Keratinocyte (primary cell): ENCODE results near the gene MISP. TPM values are rescaled to one million over a fixed set of nuclear protein-coding genes. Genes with fewer than 3 reads are reported as not detected.

Experiments used
- DNase-seq: peaks from one replicate; pipeline ENCODE4 v3.0.0-alpha.2; 2011; ENCODE audit warnings: low read depth, missing footprints, low spot score
- FAIRE-seq: peaks from 2 replicates; lab custom pipeline; 2011; peaks lifted over from hg19 to GRCh38; lab: Jason Lieb, UNC
- H2AFZ ChIP-seq: 2 replicates; pipeline ENCODE4 v1.6.0; 2012; ENCODE audit warnings: low read length, control low read depth, inconsistent platforms; ENCODE audit not compliant: control insufficient read depth
- H3K27ac ChIP-seq: 2 replicates; pipeline ENCODE4 v1.5.1; 2011; ENCODE audit warnings: low read length; ENCODE audit not compliant: control insufficient read depth, insufficient read depth
- H3K27me3 ChIP-seq: 3 replicates; pipeline ENCODE4 v1.6.0; 2011; ENCODE audit warnings: low read length; ENCODE audit not compliant: control insufficient read depth, insufficient read depth; ENCODE audit errors: extremely low read depth
- H3K36me3 ChIP-seq, 2 experiments: 2 replicates in 1 of 2; 3 replicates in 1 of 2; pipeline ENCODE4 v1.5.1; 2011; ENCODE audit warnings: low read length in 2 of 2, mild to moderate bottlenecking in 1 of 2; ENCODE audit not compliant: control insufficient read depth in 2 of 2, insufficient read depth in 2 of 2; ENCODE audit errors: extremely low read depth in 1 of 2
- H3K4me1 ChIP-seq: 3 replicates; pipeline ENCODE4 v1.5.1; 2011; ENCODE audit warnings: low read length; ENCODE audit not compliant: control insufficient read depth, insufficient read depth; ENCODE audit errors: extremely low read depth
- H3K4me2 ChIP-seq: 3 replicates; pipeline ENCODE4 v1.6.0; 2011; ENCODE audit warnings: low read depth, low read length; ENCODE audit not compliant: control insufficient read depth, insufficient read depth; ENCODE audit errors: extremely low read depth
- H3K4me3 ChIP-seq, 3 experiments: fragments of 200-600 bp in 1 of 3; sonication (generic) in 1 of 3; 2 replicates in 2 of 3; 3 replicates in 1 of 3; pipeline ENCODE4 v1.5.1; 2011 to 2016; ENCODE audit warnings: low read length in 3 of 3, mild to moderate bottlenecking in 3 of 3, control low read depth in 2 of 3, inconsistent platforms in 1 of 3, low read depth in 1 of 3, mixed read lengths in 1 of 3, mixed run types in 1 of 3, moderate library complexity in 1 of 3; ENCODE audit not compliant: control insufficient read depth in 2 of 3, insufficient read depth in 2 of 3; ENCODE audit errors: extremely low read depth in 1 of 3
- H3K79me2 ChIP-seq: 2 replicates; pipeline ENCODE4 v1.6.0; 2012; ENCODE audit warnings: low read length; ENCODE audit not compliant: control insufficient read depth, insufficient read depth
- H3K9ac ChIP-seq: 3 replicates; pipeline ENCODE4 v1.6.0; 2011; ENCODE audit warnings: low read length; ENCODE audit not compliant: control insufficient read depth, insufficient read depth; ENCODE audit errors: extremely low read depth
- H3K9me1 ChIP-seq: 3 replicates; pipeline ENCODE4 v1.6.0; 2011; ENCODE audit warnings: low read length; ENCODE audit not compliant: control insufficient read depth, insufficient read depth; ENCODE audit errors: extremely low read depth
- H3K9me3 ChIP-seq: 2 replicates; pipeline ENCODE4 v1.5.1; 2012; ENCODE audit warnings: low read depth, low read length; ENCODE audit not compliant: control insufficient read depth
- H4K20me1 ChIP-seq: 3 replicates; pipeline ENCODE4 v1.6.0; 2011; ENCODE audit warnings: low read length; ENCODE audit not compliant: control insufficient read depth, insufficient read depth; ENCODE audit errors: extremely low read depth
- CTCF ChIP-seq, 3 experiments: IDR thresholded peaks in 1 of 3; conservative IDR thresholded peaks in 1 of 3; optimal IDR thresholded peaks in 1 of 3; 2 replicates in 2 of 3; 3 replicates in 1 of 3; pipeline versions ENCODE3 to v1.5.1; 2011; ENCODE audit warnings: low read length in 3 of 3, mild to moderate bottlenecking in 3 of 3, moderate library complexity in 2 of 3, control low read depth in 1 of 3, inconsistent platforms in 1 of 3; ENCODE audit not compliant: insufficient read depth in 2 of 3; ENCODE audit errors: extremely low read depth in 1 of 3
- EZH2 ChIP-seq: IDR thresholded peaks from one replicate; pipeline ENCODE4 v1.6.1; 2012; ENCODE audit warnings: inconsistent platforms, mild to moderate bottlenecking, low read length, moderate library complexity
- dilution Hi-C: fragments of 300-500 bp; cut with MboI; formaldehyde crosslinking; loops from one replicate; pipeline ENCODE4 v1.7.0; 2020; ENCODE audit warnings: low sequenced_read_pairs; ENCODE audit not compliant: extremely low pct_ligation_motif_present
- polyA plus RNA-seq, 5 experiments: library from polyadenylated mRNA; depleted of rRNA in 3 of 5; stranded (reverse) in 3 of 5; stranded (forward) in 1 of 5; unstranded in 1 of 5; fragments of >200 nt; gene quantifications; 1 replicate in 1 of 5; 2 replicates in 3 of 5; 3 replicates in 1 of 5; pipeline versions ENCODE4 v1.2.1 to v1.2.3, GENCODE V29; 2011 to 2012; ENCODE audit warnings: missing spikeins in 2 of 5, low read depth in 1 of 5, low replicate concordance in 1 of 5

MISP gene
- polyA plus RNA-seq, 1 donor (not counting 4 experiments of a cell fraction or from before 2014, with no cell fraction given): 17.5 TPM

GRCh38 chr19:756236-756635, 5.3 kb downstream of the MISP start:
- Histone ChIP-seq H3K27me3 (no peaks in the 10 kb centered on the region), H3K4me2 (no peak overlapping the region), H3K36me3 (peaks cover 11 to 27% of the 10 kb centered on the region in 2 experiments), H3K27ac (no peak overlapping the region), H4K20me1 (peaks cover 4% of the 10 kb centered on the region), H3K9me1 (no peaks in the 10 kb centered on the region), H3K4me1 (peaks cover 8% of the 10 kb centered on the region), H3K9me3 (no peaks in the 10 kb centered on the region), H3K9ac (no peak overlapping the region), H3K4me3 (no peak overlapping the region), H2AFZ (no peak overlapping the region), H3K79me2 (peaks cover 21% of the 10 kb centered on the region)
- TF ChIP-seq CTCF (optimal IDR thresholded peaks at IDR 0.05 in 1 of 3, IDR thresholded peaks at IDR 0.05 in 1 of 3, conservative IDR thresholded peaks at IDR 0.05 in 1 of 3; ENCODE audit: extremely low read depth in 1 of 3, insufficient read depth in 2 of 3, low read length in 3 of 3) (no peak), EZH2 (no peak)
- FAIRE-seq (no peak), DNase-seq (no peak)
- dilution Hi-C loops: no loop called here

- Histone ChIP-seq H4K20me1 (peaks cover 4% of the 10 kb centered on the region), H3K9ac (no peak overlapping the region), H3K4me1 (peaks cover under 1% of the 10 kb centered on the region), H3K4me2 (no peak overlapping the region), H3K9me1 (no peaks in the 10 kb centered on the region), H3K9me3 (no peaks in the 10 kb centered on the region), H3K27me3 (no peaks in the 10 kb centered on the region), H2AFZ (no peak overlapping the region), H3K27ac (no peak overlapping the region), H3K4me3 (no peak overlapping the region), H3K36me3 (peaks cover 17 to 32% of the 10 kb centered on the region in 2 experiments), H3K79me2 (peaks cover 20% of the 10 kb centered on the region)
- FAIRE-seq (no peak), DNase-seq (no peak)
- TF ChIP-seq EZH2: no peak
- no peak for TF ChIP-seq CTCF (optimal IDR thresholded peaks at IDR 0.05 in 1 of 3, IDR thresholded peaks at IDR 0.05 in 1 of 3, conservative IDR thresholded peaks at IDR 0.05 in 1 of 3; ENCODE audit: extremely low read depth in 1 of 3, insufficient read depth in 2 of 3, low read length in 3 of 3)
- dilution Hi-C loops: no loop called here
These were observed 6.1 kb downstream of the MISP start for GRCh38 chr19:756821-757688.
